ES-I3 (cell line): Measurements from ENCODE around the gene F2RL1.
"Not testable (repeated sequence)": the region's sequence is repeated elsewhere in the genome, so short reads cannot be mapped to it uniquely, and the experiment has no call there.

Source experiments
- H3K36me3 ChIP-seq: 2 replicates; pipeline ENCODE4 v1.6.1; 2013; ENCODE audit warnings: mild to moderate bottlenecking, low read length, control low read depth, moderate library complexity; ENCODE audit not compliant: insufficient read depth
- H3K4me1 ChIP-seq: 2 replicates; pipeline ENCODE4 v1.6.1; 2013; ENCODE audit warnings: mild to moderate bottlenecking, control low read depth, low read length; ENCODE audit not compliant: insufficient read depth
- H3K9ac ChIP-seq: 2 replicates; pipeline ENCODE4 v1.6.1; 2013; ENCODE audit warnings: low read depth, mild to moderate bottlenecking, low read length, moderate library complexity
- H3K9me3 ChIP-seq: 2 replicates; pipeline ENCODE4 v1.6.1; 2013; ENCODE audit warnings: mild to moderate bottlenecking, low read length, moderate library complexity; ENCODE audit not compliant: control insufficient read depth, insufficient read depth

The F2RL1 gene

DNA sequence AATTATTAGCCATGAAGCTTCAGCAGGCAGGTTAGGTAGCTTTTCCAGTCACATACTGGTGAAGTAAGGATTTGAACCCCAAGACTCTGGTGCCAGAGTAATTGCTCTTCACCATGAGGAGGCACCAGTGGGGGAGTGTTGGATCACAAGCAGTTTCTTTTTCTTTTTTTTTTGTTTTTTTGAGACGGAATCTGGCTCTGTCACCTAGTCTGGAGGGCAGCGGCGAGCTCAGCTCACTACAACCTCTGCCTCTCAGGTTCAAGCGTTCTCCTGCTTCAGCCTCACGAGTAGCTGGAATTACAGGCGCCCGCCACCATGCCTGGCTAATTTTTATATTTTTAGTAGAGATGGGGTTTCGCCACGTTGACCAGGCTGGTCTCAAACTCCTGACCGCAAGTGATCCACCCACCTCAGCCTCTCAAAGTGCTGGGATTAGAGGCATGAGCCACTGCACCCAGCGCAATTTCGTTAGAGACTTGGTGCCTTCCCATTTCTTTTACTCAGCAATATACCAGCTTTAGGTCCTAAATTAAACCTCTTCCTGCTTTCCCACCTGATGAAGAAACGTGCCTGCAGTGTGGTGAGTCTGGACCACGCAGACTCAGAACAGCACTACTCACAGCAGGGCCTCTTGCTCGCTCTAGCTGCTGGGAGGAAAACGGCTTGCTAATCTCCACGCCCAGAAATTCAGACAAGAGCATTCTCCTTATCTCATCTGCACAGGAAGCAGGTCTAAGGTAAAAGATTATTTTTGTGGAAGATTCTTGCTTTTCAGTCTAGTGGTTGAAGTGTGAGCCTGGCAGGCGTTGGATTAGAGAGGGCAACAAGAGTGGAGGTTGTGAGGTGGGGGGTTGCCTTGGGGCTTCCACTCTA is 30.8 kb downstream of the F2RL1 start, which contains the start of gene S100Z:
Gene S100Z (plus strand): TSS at position 596 of the 873 bp plus-strand sequence. CDS start 25,346 bp downstream, outside the sequence.
- no peaks in the 10 kb centered on the region; the same call in 1 of the 2 replicates for H3K9me3 ChIP-seq
- no peaks in the 10 kb centered on the region for H3K36me3 ChIP-seq
- no peaks in the 10 kb centered on the region for H3K4me1 ChIP-seq
- no peak within 1 kb of the TSS for H3K9ac ChIP-seq

DNA sequence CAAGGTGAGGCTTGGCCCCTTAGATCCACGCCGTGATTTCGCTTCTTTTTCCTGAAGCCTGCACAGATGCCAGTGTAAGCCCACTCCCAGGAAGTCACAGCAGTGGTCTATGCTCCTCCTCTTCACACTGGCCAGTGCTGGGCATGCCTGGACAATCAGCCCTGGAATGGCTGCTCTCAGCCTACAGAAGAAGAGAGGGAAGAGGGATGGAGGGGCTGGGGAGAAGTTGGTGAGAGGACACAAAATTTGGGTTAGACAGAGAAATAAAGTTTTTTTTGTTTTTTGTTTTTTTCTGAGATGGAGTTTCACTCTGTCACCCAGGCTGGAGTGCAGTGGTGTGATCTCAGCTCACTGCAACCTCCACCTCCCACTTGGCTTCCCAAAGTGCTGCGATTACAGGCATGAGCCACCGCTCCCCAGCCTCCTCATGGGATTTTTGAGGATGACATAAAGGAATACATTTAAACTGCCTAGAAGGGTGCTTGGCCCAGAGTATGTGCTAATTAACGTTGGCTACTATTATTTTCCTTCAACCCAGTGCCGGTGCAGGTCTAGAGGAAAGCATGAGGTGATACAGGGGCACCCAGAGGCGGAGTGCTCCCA is 31.8 kb downstream of the F2RL1 start:
- peaks cover 3% of the 10 kb centered on the region; the same call in 1 of the 2 replicates for H3K9me3 ChIP-seq
- no peak overlapping the region for H3K9ac ChIP-seq
- H3K4me1 ChIP-seq, result no peaks in the 10 kb centered on the region

DNA sequence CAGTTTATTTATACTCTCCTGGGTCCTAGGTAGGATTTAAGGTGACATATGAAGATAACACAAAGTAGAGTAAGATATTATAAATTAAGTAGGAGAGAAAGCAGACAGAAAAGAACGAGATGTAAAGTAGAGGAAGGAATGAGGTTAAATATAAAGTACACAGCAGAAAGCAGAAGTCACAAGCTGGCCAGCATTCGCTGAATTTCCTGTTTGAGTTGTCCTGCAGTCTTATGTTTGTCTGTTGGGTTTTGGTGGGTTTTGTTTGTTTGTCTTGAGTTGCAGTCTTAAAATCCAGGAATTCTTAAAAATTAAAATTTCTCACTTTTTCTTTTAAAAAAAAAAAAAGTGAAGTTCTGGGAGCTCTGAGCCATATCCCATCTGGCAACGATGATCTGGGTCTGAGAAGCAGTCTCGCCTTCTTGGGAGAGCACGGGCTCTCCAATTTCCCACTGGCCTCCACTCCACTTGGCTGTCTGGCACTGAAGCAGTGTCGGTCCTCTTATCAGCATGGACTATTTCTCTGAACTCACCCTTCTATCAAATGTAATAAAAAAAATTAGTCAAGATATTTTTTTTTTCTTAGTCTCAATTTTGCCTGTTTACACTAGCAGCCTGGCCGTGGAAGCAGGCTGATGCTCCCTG is 33.0 kb downstream of the F2RL1 start:
- H3K9me3 ChIP-seq, result peaks cover 5% of the 10 kb centered on the region
- no peaks in the 10 kb centered on the region for H3K4me1 ChIP-seq
- H3K36me3 ChIP-seq, result no peaks in the 10 kb centered on the region
- H3K9ac ChIP-seq, result no peak overlapping the region

More for the DNA sequence above, 31.8 kb downstream of the F2RL1 start:
- H3K36me3 ChIP-seq, result no peaks in the 10 kb centered on the region

DNA sequence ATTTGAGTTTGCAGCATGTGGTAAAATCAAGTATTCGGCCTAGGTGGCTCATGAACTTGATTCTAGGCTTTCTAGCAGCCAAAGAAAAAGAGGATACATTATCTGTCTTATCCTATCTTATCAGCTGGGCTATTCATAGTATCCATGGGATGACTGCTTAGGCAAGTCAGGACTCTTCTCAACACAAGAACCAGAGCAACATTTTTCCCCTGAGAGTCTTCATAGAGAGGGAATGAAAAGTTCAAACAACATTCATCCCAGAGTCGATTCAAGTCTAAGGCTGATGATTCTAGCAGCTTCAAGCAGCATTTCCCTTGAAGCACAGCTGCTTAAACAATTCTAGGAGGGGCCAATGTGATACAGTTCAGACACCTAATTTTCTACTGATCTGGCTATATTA is 33.9 kb downstream of the F2RL1 start:
- Histone ChIP-seq H3K36me3 (no peaks in the 10 kb centered on the region), H3K9ac (no peak overlapping the region), H3K9me3 (peaks cover 5% of the 10 kb centered on the region; the same call in 1 of the 2 replicates), H3K4me1 (no peaks in the 10 kb centered on the region)

DNA sequence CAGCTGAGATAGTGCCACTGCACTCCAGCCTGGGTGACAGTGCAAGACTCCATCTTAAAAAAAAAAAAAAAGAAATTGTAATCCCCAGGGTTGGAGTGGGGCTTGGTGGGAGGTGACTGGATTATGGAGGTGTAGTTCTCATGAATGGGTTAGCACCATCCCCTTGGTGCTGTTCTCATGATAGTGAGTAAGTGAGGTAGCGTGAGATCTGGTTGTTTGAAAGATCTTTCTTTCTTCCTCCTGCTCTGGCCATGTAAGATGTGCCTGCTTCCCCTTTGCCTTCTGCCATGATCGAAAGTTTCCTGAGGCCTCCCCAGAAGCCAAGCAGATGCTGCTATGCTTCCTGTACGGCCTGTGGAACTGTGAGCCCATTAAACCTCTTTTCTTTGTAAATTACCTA is 34.9 kb downstream of the F2RL1 start:
- H3K4me1 ChIP-seq, result not testable (repeated sequence)

DNA sequence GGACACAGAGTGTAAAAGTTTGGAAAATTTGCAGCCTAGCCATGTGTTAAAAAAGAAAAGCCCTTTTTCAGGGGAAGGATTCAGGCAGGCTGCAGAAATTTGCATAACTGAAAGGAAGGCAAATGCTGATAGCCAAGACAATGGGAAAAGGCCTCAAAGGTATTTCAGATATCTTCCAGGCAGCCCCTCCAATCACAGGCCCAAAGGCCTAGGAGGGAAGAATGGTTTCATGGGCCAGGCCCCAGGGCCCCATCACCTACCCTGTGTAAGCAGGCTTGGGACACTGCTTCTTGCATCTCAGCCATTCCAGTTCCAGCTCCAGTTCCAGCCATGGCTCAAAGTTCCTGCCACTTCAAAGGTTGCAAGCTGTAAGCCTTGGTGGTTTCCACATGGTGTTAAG is 35.8 kb downstream of the F2RL1 start:
- Histone ChIP-seq H3K4me1 (no peaks in the 10 kb centered on the region), H3K9ac (no peak overlapping the region), H3K9me3 (peaks cover 5% of the 10 kb centered on the region; the same call in 1 of the 2 replicates), H3K36me3 (no peaks in the 10 kb centered on the region)

More for the DNA sequence above, 34.9 kb downstream of the F2RL1 start:
- not testable (repeated sequence) for H3K9ac ChIP-seq, H3K9me3 ChIP-seq, H3K36me3 ChIP-seq

DNA sequence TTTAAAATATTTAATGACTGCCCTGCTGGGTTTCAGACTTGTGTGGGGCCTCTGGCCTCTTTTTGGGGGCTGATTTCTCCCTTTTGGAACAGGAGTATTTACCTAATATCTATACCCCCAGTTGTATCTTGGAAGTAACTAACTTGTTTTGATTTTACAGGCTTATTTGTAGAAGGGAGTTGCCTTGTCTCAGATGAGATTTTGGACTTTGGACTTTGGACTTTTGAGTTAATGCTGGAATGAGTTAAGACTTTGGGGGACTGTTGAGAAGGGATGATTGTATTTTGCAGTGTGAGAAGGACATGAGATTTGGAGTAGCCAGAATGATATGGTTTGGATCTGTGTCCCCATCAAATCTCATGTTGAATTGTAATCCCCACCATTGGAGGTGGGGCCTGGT is 36.7 kb downstream of the F2RL1 start:
- not testable (repeated sequence) for H3K9ac ChIP-seq, H3K4me1 ChIP-seq, H3K36me3 ChIP-seq, H3K9me3 ChIP-seq

DNA sequence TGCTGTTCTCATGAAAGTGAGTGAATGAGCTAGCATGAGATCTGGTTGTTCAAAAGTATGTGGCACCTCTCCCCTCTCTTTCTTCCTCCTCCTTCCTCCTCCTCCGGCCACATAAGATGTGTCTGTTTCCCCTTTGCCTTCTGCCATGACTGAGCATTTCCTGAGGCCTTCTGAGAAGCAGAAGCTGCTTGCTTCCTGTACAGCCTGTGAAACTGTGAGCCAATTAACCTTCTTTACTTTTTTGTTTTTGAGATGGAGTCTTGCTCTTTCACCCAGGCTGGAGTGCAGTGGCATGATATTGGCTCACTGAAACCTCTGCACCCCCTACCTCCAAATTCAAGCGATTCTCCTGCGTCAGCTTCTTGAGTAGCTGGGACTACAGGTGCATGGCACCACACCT is 37.1 kb downstream of the F2RL1 start:
- Histone ChIP-seq H3K36me3 (no peaks in the 10 kb centered on the region), H3K9me3 (peaks cover 5% of the 10 kb centered on the region; the same call in 1 of the 2 replicates)

DNA sequence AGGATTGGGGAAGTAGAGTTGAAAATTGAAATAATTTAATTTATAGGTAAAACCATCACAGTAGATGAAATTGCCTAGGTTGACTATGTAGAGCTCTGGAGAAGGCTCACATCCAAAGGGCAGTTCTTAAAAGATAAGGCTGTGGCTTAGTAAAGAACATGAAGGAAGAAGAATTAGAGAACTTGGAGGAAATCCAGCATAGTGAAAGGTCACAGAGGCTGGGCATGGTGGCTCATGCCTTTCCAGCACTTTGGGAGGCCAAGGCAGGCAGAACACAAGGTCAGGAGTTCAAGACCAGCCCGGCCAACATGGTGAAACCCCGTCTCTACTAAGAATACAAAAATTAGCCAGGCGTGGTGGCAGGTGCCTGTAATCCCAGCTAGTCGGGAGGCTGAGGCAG is 38.0 kb downstream of the F2RL1 start:
- not testable (repeated sequence) for H3K4me1 ChIP-seq, H3K9me3 ChIP-seq, H3K9ac ChIP-seq, H3K36me3 ChIP-seq

More for the DNA sequence above, 37.1 kb downstream of the F2RL1 start:
- H3K9ac ChIP-seq, result no peak overlapping the region
- H3K4me1 ChIP-seq, result no peaks in the 10 kb centered on the region

DNA sequence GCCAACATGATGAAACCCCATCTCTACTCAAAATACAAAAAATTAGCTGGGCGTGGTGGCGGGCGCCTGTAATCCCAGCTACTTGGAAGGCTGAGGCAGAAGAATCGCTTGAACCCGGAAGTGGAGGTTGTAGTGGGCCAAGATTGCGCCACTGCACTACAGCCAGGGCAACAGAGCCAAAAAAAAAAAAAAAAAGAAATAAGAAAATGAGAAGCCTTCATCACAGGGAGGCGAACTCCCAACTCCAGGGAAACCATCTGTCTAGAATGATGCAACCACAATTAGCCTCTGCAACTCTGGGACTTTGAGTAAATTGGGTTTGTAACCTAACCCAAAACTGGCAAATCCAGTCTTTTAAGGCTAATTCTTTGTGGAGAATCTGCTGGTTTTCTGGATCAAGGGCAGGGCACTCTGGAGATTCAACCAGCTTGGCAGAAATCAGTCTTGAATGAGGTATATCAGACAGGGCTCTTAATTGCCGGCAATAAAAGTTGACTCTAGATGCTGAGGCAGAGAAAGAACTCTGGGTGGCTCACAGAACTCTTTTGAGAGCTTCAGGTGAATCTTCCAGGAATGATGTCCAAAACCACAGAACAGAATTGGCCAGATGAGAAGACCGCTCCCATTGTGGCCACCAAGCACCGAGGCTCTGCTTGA is 40.9 kb downstream of the F2RL1 start:
- Histone ChIP-seq H3K36me3 (no peaks in the 10 kb centered on the region), H3K9me3 (peaks cover 5% of the 10 kb centered on the region; the same call in 1 of the 2 replicates), H3K4me1 (no peaks in the 10 kb centered on the region), H3K9ac (no peak overlapping the region)

DNA sequence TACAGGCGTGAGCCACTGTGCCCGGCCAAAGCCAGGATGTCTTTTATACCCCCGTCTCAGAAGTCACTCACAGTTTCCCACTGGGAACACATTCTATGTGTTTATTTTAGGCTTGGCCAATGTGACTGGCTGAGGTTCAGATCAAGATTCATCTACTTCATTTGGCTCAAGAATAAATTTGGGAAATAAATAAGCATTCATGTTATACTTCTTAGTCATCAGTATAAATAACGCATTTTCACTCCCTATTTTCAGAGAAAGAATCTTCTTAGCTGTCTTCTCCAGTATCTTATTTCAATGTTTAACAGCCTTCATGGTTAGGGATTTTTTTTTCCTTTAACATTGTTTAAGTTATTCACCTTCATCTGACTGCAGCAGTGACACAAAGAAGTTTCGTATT is 42.8 kb downstream of the F2RL1 start:
- Histone ChIP-seq H3K36me3 (no peaks in the 10 kb centered on the region), H3K4me1 (no peaks in the 10 kb centered on the region), H3K9me3 (no peaks in the 10 kb centered on the region)

DNA sequence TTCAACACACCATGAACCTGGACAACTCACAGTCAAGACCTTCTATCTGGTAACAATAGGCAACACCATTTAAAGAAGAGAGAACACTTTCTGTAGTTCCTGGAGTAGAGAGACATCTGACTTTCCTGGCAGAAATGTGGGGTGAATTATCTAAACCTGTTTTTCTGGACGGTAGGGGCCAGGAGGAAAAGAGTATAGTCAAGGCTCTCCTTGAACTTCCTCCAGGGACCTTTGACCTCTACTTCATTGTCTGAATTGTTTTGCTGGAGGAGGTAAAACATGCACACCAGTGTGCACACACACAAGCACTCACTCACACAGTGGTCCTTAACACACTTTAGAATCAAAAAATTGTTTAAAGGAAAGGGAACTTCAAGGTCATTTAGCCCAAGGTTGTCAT is 44.2 kb downstream of the F2RL1 start:
- Histone ChIP-seq H3K9me3 (no peaks in the 10 kb centered on the region), H3K9ac (no peak overlapping the region), H3K4me1 (no peaks in the 10 kb centered on the region), H3K36me3 (no peaks in the 10 kb centered on the region)

More for the DNA sequence above, 42.8 kb downstream of the F2RL1 start:
- H3K9ac ChIP-seq, result no peak overlapping the region

DNA sequence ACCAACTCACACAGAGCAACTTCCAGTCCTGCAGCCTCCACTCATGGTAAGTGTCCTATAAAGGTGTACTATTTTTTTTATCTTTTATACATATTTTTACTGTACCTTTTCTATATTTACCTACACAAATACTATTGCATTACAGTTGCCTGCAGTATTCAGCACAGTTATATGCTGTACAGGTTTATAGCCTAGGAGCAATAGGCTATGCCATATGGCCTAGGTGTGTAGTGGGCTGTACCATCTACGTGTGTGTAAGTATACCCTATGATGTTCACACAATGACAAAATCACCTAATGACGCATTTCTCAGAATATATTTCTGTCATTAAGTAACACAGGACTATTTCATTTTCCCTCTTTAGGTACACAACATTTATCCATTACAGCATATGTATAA is 47.7 kb downstream of the F2RL1 start:
- no peaks in the 10 kb centered on the region for H3K36me3 ChIP-seq
- peaks cover 16% of the 10 kb centered on the region for H3K4me1 ChIP-seq
- H3K9me3 ChIP-seq, result no peaks in the 10 kb centered on the region
- H3K9ac ChIP-seq, result no peak overlapping the region

DNA sequence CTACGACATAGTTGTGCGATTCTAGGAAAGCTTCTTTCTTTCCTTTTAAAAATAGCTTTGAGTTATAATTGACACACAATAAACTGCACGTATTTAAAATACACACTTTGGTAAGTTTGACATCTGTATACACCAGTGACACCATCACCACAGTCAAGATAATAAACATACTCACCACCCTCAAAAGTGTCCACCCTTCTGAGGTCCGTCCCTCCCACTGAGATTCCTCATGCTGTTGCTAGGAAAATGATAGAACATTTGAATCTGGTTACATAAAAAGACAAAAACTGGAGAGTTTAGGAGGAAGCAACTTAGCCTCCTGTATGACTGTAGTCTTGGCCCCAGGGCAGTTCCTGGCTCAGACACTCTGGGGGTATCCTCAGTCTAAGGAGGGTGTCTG is 48.2 kb downstream of the F2RL1 start:
- H3K36me3 ChIP-seq, result no peaks in the 10 kb centered on the region

More for the DNA sequence above, 48.2 kb downstream of the F2RL1 start:
- no peaks in the 10 kb centered on the region for H3K9me3 ChIP-seq
- H3K9ac ChIP-seq, result no peak overlapping the region
- H3K4me1 ChIP-seq, result peaks cover 16% of the 10 kb centered on the region
